UCSD-AML1 (cell line): ENCODE results near the gene MYOM3.
A peak's percentile ranks its signal among the peaks of the same experiment; 100 is the strongest.

Source experiments
- DNase-seq: peaks from one replicate; lab custom pipeline; 2025; ENCODE audit not compliant: unreplicated experiment; lab: John Stamatoyannopoulos, UW

MYOM3 gene

GRCh38 chr1:24111996-24112779, at the start of gene MYOM3:
MYOM3 (minus strand) TSS chr1:24112135; CDS start chr1:24108636, 3,499 bp downstream.
- peak; percentile 52 for DNase-seq

- no peak for DNase-seq
Observed at GRCh38 chr1:24161270-24161669, 49.3 kb upstream of the MYOM3 start.

DNA sequence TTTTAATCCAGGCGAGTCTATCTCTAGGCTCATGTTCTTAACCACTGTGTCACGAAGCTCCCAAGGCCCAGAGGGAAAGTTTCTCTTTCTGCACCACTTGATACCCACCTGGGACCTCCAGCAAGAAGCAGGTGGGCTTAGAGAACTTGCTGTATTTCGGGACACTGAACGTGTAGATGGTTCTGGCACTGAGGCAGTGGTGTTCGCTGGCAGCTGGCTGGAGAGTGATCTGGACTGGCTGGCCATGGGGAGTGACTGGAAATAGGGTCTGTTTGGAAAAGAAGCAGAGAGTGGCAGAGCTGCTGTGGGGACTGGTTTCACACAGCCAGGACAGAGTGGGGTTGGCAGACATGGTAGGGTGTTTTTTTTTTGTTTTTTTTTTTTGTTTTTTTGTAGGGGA, 47.4 kb upstream of the MYOM3 start:
- no peak for DNase-seq

GRCh38 chr1:24157918-24158481, 46.1 kb upstream of the MYOM3 start:
- DNase-seq, result no peak

- no peak for DNase-seq
Observed at GRCh38 chr1:24156542-24157260, 44.8 kb upstream of the MYOM3 start.

DNA sequence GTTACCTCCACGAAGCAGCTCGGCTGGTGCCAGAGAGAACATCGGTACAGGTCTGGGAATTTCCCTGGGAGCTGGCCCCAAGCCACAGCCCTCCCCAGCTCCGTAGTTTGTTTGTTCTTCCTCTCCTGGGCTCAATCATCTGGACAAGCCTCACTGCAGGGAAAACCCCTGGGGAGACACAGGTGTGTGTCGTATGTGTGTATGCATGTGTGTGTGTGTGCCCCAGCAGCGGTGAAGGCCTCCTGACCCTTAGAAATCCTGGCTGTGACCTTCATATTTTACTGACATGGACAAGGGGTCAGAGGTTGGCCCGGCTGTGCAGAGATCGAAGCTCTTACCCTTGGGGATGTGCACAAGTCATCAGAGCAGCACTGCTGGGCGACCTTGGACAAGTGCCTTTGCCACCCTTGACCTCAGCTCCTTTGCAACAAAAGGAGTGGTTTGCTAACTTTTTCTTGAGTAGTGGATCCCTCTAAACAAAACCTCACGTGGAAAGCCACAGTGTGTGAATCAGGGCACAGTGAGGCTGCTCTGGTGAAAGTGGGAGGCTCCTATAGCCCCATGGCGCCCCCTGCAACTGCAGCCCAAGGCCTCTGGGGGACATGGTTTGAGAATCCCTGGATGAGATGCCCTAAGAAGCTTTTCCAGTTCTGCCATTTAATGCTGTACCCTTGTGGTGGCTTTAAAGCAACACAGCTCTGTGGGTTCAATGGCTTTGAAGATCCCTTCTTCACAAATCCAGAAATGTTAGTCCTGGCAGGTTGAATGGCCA, 43.3 kb upstream of the MYOM3 start:
- no peak for DNase-seq

GRCh38 chr1:24154215-24154614, 42.3 kb upstream of the MYOM3 start:
- no peak for DNase-seq

GRCh38 chr1:24152631-24153494, 40.9 kb upstream of the MYOM3 start:
- DNase-seq, result no peak

DNA sequence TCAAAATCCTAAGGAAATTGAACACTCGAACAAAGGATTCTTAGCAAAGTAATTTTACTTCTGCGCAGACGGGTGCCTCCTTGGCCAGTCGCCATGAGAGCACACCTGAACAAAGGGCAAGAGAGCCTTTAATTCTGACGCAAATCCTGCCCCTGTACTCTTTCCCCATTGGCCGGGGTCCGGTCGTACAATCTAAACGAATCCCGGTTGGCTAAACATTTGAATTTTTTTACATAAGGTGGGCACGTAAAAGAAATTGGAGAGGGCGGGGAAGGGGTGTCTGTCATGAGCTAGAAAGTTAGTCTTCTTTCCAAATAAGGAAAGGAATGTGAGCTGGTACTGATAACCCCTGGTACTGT, 39.2 kb upstream of the MYOM3 start:
- no peak for DNase-seq

DNA sequence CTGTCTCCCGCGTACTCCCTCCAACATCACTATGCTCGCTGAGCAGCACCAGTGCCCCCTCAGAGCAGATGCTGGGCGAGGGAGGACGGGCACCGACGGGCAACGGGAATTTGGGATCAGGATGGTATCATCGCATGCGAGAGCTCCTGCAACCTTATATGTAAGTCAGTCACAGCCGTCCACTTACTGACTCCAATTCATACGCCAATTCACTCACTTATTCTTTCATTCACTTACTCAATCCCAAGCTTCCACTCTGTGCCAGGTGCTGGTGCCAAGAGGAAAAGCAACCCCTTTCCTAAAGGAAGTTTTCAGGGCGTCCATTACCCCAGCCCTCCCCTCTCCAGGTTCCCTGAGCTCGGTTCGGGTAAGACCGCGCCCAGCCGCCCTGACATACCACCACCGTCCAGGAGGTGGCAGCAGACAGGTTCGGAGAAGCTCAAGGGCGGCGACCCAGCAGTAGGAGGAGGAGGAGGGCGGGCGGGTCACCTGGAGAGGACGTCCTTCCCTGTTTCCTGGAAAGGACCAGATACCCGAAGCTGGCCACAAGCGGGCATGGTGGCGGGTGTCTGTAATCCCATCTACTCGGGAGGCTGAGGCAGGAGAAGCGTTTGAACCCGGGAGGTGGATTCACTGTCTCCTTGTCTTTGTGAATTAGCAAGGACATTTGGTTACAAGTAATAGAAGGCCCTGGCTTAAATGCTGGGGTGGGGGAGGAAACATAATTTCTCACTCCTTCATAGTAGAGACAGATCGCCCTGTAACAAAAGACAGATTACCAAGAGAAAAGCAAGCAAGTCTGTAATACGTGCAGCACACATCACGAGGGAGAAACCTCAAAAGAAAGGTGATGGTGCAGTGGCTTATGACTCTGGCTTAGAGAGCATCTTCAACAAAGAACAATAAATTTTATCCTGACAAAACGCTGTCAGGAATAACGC, 38.6 kb upstream of the MYOM3 start:
- DNase-seq, result peak; percentile 76

- DNase-seq, result no peak
Observed at GRCh38 chr1:24149866-24150233, 37.9 kb upstream of the MYOM3 start.

DNA sequence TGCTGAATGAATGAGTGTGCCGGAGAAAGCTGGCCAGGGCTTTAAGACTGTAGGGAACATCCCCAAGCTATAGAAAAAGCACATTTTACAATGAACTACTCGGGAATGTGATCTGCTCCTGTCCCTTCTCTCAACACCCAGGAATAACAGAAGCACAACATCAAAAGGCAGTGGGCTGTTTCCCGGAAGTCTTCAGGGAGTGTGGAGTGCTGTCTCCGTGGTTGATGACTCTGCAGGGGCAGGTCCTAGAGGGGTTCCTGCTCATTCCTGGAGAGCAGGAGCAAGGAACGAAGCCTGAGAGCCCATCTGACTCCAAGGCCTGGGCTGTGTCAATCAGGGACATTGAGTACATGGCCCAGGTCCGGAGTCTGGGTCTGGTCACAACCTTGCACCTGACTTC, 35.9 kb upstream of the MYOM3 start:
- DNase-seq, result no peak

DNA sequence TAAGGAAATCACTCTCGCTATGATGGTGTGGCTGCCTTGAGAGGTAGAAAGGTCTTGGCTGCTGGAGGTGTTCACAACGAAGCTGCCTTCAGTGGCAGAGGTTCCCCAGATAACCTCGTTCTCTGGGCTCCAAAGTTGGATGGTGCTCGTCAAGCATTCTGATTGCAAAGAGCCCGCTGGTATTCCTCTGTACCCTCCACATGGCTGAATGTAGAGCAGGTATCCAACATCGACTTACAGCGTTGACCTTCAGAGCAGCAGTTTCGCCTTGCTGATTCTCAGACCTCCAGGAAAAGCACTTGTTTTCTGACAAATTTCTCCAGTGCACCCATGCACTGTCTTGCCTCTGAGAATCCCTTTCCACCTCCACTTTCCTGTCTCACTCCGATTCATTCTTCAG, 35.3 kb upstream of the MYOM3 start:
- no peak for DNase-seq

GRCh38 chr1:24142546-24143534, 30.9 kb upstream of the MYOM3 start, which contains the start of gene IL22RA1:
IL22RA1 (minus strand) TSS chr1:24143140; CDS start chr1:24143082, 58 bp downstream.
- DNase-seq, result no peak

DNA sequence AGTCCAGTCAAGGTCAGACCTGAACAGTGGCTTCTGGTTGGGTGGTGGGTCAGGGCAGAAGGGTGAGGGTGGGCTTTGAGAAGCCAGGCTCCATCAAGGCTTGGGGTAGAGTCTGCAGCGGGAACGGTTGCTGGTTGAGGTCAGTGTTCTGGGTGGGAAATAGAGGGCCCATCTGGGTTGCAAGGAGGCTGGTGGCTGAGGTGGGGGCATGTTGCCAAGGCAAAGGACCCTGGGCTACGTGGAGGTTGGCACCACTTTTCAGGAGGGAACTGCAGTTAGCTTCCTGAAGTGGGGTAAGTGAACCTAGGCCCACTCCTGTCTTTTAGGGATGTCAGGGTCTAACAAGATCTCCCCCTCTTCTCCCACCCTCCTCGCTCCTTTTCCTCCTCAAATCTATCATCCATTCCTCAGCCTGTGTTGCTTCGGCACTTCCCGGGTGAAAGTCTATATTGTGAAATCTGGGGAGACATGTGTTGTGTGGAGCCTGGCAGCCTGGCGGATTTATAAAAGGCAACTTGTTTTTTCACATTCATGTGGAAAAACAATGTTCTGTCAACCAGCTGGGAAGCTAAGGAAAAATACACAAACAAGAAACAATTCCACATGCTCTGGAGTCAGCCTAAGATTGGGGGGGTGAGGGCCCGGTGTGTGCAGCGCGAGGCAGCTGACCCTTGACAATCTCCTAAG, 29.5 kb upstream of the MYOM3 start:
- DNase-seq, result no peak

GRCh38 chr1:24140741-24141181, 28.8 kb upstream of the MYOM3 start:
- no peak for DNase-seq

- no peak for DNase-seq
Observed at GRCh38 chr1:24139841-24140425, 28.0 kb upstream of the MYOM3 start.
